Breast epithelium (tissue), 3 donors: ENCODE data around the gene YIPF1.

Source experiments
- CTCF ChIP-seq, 3 donors: fragments of 450-650 bp; IDR thresholded peaks; one replicate each; pipeline ENCODE4 v1.5.1; 2016 to 2017; ENCODE audit warnings: antibody characterized with exemption in 3 of 3, mild to moderate bottlenecking in 3 of 3, moderate library complexity in 3 of 3
- POLR2A ChIP-seq: fragments of 450-650 bp; IDR thresholded peaks from one replicate; pipeline ENCODE4 v1.6.1; 2016; ENCODE audit warnings: antibody characterized with exemption, mild to moderate bottlenecking, moderate library complexity

DNA sequence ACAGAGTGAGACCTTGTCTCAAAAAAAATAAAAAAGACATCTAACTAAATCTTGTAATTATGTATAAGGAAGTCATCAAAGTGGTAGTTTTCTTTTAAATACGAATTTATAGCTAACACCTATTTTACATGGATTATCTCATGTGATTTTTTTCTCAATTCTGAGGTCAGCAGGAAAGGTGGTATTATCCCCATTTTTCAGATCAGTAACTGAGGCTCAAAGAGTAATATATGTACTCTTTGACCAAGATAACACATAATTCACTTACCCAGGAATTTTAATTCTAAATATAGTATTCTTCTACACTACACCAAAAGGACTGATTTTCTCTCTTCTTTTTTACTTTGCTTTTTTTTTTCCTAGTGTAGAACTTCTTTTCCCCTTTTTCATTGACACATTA, 46.8 kb upstream of the YIPF1 start:
- TF ChIP-seq CTCF (IDR thresholded peaks at IDR 0.05) (no peak), POLR2A (no peak)
